Brain pericyte (primary cell): ENCODE results near the gene SCN5A.

Source experiments
- DNase-seq: peaks from one replicate; pipeline ENCODE4 v3.0.0-alpha.2; 2012; ENCODE audit warnings: low read depth, low spot score

Gene SCN5A

DNA sequence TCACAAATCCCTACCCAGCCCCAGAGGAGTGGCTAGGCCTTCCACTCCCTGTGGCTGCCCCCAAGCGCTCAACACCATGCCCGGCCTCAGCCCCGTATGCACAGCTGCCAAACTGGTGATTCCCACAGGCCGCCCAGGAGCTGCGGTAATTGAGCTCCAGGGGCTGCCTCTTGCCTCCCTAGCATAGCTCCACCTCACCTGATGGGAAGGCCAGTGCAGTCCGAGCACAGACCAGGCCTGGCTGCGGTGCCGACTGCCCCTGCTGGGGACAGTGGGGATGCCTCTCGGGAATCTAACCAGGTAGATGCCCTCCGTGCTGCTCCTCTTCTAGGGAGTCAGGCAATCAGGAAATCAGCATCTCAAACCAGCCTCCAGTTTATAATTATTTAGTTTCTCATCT, 25.9 kb downstream of the SCN5A start:
- no peak for DNase-seq

DNA sequence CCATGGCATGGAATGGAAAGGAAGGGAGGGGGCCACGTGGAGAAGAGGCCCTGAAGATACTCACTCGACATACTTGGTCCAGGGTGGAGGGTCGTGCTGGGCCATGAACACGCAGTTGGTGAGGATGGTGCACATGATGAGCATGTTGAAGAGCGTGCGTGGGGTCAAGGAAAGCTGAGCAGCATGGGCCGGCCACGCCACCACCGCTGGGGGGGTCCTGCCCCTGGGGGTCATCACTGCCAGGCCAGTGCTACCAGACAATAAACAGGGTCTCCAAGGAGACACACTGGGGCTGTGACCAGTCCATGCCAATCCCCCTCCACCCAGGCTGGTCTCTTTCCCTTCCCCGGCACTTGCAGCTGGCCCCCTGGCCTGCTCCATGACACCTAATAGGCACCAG, 27.2 kb downstream of the SCN5A start:
- no peak for DNase-seq

DNA sequence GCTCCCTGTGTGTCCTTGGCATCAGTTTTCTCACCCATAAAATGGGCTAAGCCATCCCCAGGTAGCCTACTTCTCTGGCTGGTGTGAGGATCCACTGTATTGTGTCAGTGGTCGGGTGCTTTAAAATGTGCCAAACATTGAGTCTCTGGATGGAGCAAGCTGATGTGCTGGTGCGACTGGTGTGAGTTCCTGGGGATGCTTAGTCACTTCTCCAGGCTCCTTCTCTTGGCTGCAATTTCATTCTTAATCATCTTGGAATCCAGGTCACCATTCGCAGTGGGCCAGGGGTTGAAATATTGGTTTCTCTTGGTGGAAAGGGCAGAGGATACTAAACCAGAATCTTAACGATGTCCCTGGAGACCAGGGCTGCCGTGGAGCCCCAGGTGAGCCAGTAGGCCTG, 29.3 kb downstream of the SCN5A start:
- DNase-seq, result no peak

DNA sequence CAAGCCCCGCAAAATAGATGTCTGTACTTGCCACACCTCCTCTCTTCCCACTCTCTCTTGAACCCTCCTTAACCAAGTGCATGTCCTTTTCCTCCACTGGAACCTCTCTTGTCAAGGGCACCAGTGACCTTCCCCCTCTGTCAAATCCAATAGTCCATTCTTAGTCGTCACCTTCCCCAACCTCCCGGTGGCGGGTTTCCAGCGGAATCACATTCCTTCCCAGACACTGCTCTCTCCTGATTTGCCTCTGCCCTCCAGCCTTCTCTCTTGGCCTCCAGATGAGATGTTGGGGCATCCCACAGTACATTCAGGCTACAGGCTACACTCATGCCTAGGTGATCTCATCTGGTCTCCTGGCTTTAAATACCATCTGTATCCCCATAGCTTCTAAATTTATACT, 31.1 kb downstream of the SCN5A start:
- DNase-seq, result no peak

DNA sequence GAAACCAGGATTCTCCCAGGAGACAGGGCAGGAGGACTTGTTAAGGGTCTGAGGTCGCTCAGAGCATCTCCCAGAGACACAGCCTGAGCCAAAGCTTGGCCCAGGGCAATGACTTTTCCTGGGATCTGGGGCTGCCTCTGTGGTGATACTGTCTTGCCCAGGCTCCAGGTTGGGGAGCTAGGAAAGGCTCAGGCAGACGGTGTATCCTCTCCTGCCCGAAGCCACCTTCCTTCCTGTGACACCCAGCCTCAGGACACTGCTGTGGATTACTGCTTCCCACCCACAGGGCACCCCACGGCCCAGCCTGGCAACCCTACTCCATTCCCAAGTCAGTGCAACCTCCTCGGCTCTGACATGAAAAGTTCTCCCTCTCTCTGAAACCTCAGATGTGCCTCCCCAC, 31.9 kb downstream of the SCN5A start:
- DNase-seq, result no peak

DNA sequence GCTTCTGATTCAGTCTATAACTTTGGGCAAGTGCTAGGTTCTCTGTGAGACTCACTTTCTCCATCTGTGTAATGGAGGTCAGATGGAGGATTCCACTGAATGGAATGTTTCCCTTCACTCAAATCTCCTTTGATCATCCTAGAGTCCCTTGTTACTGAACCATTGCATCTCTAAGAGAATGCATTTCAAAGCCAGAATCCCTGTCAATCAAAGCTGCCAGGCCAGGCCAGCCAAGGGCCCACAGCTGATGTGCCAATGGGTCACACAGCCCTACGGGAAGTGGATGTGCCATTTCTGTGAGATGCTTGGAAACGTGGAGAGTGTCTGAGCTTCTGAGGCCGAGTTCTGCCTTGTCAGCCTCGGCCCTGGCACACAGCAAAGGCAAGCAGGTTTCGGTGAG, 32.4 kb downstream of the SCN5A start:
- DNase-seq, result no peak

DNA sequence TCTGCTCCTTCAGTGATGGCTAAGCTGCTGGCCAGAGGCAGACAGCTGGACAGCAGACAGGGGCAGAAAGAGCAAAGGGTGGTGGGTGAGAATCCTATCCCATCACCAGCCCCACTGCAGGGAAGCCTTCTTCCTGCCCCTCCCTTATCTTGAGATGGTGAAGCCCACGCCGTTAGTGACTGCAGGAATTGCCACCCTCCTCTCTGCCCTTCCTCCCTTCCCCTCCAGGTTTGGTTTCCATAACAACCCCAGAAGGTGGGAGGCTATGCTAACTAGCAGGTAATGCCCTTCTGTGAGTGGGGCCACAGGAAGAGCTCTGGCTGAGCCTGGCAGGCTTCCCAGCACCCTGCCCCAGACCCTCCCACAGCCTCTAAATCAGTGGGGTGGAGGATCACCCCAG, 32.8 kb downstream of the SCN5A start:
- no peak for DNase-seq

DNA sequence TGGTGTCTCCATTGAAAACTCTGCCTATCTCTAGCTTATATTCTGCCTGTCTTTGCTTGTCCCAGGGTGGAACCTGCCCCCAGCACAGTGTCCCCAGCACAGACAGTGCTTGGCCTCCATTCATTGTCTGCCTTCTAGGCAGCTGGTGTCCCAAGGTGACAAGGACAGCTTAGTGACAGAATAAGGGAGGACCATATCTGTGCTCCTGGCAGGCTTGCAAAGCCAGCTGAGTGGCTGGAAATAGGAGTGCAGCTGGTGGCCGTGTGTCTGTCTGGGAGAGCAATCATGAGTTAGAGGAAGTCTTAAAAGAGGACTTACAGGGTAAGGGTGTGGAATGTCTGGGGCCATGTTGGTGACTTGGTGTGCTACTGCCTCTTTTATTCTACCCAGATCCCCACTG, 33.4 kb downstream of the SCN5A start:
- no peak for DNase-seq

DNA sequence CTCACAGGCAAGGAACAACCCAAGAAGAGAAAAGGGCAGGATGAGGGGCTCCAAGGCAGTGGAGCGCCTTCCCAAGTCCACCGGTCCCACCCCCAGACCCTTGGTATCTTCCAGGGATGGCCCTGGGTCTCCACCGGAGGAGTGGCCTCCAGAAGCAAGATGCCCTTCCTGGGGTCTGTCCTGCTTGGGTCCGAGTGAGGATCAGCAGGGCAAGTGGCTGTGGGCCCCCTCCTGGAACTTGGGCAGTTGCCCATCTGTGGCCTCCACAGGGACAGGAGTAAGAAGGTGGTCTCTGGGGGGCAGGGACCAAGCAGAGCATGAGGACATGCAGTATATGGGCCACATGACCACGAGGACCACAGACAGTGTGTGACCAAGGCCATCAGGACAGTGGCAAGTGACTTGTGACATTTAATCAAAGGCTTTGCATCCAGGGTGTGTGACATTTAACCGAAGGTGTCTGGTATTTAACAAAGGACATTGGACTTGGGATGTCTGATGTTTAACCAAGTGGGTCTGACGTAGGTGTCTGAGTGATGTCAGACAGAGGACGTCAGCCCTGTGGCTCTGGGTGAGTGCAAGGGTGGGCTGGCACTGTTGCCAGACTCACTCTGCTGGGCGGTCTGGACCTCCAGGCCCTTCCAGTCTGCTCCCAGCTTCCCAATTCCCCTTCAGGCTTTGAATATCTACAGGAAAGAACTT, 34.7 kb downstream of the SCN5A start:
- DNase-seq, result no peak

DNA sequence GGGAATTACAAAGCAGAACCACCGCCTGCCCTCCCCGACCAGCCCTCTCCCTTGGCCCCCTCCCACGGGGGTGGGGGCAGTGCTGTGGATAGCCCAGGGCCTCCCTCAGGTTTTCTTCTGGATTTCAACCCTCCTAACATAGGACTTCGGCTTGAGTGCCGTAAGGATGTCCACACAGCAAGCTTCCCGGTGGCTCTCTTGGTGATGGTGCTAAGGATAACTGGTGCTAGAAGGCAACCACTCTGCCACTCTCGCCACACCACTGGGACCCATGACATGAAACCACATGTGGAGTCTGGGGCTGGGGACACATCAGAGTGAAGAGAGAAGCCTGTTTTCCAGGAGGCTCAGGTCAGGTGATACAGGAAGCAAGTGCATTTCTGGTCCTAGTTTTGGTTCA, 35.4 kb downstream of the SCN5A start:
- DNase-seq, result no peak

DNA sequence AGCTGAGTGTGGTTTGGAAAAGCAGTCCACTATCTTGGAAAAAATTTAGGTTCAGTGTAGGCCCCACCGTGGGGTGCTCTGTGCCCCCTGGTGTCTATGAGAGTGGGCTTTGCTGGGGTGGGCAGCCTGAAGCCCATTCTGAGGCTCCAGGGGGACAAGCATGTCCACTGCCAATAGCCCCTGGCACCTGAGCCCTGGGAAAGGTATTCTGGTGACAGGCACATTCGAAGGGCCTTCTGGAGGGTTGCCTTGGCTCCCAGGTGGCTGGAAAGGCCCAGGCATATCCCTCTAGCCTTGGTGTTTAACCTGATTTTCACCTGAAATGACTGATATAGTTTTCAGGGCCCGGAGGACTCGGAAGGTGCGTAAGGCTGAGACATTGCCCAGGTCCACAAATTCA, 36.1 kb downstream of the SCN5A start:
- no peak for DNase-seq

DNA sequence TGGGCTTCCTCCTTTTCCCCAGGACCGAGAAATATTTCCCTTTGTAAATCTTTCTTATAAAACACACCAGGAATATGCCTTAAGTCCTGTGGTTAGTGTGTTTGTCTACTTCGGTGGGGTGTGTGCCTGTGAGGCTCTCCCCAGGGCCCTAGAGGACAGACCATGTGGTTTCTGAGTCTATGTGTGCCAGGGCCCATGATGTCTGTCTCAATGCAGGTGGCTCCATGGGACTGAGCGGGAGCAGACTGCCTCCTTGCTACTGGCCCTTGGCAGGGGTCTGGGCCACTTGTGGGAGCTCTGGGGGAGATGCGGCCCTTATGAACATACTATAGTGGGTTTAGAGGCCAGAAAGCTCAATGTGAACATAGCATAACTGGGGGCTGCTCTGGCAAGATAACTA, 37.6 kb downstream of the SCN5A start:
- no peak for DNase-seq

DNA sequence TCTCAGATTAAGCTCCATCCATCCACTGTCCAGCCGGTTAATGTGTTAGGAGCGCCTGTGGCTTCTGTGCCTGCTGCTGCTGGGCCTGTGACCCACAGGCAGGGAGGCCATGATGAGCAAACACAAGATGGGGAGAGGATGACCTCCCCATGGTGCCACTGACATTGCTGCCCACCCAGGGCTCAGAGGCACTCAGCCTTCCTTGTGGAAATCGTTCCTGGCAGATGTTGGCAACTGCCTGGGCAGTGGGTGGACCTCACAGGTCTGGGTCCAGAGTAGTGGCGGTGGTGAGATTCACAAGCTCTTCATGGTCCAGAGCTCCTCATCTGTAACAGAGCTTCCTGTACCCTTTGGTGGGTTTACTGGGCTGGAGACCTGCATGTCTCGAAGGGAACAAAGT, 38.6 kb downstream of the SCN5A start:
- DNase-seq, result no peak

DNA sequence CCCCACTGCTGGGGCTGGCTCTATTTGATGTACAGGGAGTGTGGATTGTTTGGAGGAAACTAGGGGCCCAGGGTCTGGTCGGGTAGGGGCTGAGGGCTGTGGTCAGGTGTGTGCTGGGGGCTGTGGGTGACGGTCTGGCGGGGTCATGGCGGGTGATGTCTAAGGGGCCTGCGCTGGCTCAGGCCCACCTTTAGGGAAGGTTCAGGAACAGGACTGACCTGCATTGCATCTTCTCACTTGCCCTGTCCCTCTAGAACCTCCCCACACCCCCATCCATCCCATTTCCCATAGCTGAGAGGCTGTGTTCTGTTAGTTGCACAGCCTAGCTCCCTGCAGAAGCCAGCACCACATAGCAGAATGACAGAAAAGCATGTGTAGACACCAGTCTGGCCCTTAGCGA, 39.1 kb downstream of the SCN5A start:
- DNase-seq, result no peak

DNA sequence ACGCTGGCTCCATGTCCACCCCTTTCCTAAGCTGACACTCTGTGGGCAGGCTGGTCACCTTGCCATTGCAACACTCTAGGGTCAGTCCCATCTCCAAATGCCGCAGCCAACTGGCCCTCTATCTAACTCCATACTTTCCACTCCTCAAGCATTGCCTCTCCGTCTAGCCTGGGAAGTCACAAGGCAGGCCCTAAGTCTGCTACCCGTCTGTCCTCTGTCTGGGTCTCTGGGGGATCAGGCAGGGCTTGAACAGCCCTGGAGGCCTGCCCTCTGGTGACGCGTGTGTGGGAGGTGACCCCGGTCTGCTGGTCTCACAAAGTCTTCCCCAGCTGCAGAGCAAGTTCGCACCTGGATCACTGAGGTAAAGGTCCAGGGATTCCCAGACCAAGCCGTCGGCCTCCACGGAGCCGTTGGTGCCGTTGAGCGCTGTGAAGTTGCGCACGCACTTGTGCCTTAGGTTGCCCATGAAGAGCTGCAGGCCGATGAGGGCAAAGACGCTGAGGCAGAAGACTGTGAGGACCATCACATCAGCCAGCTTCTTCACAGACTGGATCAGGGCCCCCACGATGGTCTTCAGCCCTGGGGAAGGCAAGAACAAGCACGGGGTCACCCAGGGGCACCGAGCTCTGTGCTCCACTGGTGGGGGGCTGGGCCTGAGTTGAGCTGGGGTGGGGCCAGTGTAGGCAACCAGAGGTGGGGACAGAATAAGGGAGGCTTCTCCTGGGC, 39.9 kb downstream of the SCN5A start:
- DNase-seq, result no peak

DNA sequence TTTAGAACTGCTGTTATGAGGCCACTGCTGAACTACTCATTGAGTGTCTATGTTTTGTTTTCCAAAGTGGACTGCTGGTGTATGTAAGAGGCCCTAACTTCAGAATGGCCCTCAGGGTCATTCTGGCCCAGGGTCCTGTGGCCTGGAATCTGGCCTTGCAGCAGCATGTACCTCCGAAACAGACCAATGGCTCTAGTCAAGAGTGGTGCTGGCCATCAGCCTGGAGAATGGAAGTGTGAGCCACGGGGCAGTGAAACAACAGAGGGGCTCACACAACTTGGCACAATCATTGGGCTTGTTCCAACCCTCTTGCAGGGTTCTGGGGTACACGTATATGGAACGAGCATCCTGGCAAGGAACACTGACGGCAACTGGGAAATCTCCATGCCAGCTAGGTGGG, 40.5 kb downstream of the SCN5A start:
- DNase-seq, result no peak

DNA sequence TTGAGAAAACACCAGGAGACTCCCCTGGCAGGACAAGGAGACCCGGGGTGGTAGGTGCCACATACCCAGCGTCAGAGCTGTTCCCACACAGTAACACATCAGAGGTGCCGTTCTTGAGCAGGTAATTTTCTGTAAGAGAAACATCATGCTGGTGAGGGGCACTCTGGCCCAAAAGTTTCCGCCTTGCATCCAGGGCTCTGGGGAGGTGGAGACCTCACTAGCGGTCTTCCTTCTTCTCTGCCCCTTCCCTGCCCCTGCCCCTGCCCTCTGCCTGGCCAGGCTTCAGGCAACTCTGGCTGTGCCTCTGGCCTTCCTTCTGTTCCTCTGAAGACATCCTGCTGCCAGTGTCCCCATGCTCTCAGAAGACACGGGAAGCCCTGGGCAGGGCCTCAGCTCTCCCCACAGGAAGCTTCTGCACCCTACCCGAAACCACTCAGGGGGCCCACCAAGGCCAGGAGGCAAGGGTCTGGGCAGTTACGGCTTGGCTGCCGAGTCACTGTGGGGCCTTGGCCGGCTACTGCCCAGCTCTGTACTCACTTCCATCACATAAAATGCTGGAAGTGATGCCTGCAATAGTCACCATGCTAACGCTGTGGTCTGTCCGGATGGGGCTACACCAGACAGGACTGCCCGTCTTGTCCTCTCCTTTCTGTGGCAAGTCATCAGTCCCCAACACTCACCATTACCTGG, 41.3 kb downstream of the SCN5A start:
- no peak for DNase-seq

DNA sequence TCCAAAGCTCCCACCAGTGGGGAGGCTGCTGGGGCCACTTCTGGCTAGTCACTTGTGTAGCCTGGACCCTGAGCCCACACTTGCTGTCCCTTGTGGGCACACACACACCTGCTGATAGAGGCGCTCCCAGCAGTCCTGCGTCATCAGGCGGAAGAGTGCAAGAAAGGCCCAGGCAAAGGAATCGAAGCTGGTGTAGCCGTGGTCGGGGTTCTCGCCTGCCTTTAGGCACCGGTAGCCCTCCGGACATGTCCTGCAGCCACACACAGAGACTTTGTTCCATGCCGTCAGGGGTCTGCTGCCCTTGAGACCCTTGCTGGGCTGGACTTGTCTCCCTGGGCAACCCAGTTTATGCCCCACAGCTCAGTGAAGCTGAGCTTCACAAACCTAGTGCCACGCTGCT, 42.9 kb downstream of the SCN5A start:
- no peak for DNase-seq

DNA sequence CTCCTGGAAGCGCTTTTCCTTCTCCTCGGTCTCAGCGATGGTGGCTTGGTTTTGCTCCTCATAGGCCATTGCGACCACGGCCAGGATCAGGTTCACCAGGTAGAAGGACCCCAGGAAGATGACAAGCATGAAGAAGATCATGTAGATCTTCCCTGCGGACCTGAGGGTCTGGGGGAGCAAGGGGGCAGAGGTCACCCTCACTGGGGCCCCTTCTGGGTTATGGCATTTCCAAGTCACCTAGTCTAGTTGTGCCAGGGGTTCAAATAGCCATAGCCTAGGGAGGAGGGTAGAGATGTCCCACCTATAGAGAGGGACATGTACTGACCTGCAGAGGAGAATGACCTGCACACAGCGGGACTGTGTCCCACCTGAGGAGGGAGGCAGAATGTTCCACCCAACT, 43.5 kb downstream of the SCN5A start:
- DNase-seq, result no peak

DNA sequence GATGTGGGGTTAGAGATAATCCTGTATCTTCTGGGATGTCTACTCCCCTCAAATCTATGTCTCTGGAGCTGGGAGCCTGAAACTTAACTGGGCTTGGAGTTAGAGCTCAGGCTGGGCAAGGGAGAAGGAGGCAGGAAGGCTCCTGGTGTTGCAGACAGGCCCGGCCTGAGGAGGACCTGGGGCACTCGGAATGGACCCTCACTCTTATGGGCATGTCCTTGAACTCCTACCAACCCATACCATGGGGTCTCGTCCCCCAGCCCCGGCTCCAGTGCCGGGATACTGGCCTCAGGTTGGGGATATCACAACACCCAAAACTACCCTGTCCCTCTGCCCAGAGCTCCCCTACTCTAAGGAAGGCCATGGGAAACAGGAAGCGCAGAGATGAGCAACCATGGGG, 45.2 kb downstream of the SCN5A start:
- DNase-seq, result no peak

DNA sequence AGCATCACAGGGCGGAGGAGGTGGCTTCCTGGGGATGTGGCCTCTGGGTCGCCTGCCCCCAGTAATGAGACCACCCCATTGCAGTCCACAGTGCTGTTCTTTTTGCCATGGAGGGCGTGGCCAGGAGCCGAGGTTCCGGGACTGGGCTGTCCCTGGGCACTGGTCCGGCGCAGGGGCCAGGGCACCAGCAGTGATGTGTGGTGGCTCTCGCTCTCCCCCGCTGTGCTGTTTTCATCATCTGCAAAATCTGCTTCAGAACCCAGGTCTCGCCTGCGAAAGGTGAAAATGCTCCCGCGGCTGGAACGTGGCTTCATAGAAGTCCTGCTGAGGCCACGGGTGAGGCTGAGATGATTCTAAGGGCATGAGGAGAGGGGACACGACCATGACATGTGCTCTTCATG, 45.8 kb downstream of the SCN5A start:
- no peak for DNase-seq

DNA sequence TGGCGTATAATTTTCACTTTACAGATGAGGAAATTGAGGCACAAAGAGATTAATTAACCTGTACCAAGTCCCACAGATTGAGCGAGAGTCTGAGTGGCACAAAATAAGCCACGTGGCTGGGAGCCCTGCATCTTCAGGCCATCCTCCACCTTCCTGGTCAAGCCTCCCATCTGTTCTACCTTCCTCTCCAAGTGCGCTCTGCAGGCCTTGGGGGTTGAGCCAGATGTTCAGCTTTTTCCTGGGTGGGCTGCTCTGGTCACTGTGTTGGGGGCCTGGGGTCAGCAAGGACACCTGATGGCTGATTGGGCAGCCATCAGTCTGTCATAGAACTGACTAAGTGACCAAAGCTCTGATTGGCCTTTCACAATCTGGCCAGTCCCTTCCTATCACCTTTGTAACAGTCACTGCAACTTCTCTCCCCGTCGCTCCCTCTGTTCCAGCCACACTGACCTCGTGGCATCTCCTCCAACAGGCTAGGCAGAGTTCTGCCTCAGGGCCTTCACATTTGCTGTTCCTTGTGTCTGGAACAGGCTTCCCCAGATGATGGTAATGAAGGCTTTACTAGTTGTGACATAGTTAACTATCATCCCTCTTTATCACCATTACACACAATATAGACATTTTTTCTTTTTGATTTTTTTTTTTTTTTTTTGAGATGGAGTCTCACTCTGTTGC, 46.8 kb downstream of the SCN5A start:
- DNase-seq, result no peak
